ENCODE results near the gene CEACAM18. TPM values are rescaled to one million over a fixed set of nuclear protein-coding genes. Genes with fewer than 3 reads are reported as not detected.

The CEACAM18 gene
- polyA plus RNA-seq, 1 of the 3 experiments (the other 2 are of a cell fraction) = not detected

GRCh38 chr19:51513968-51514367, 35.6 kb downstream of the CEACAM18 start:
- WGBS (ENCODE audit: low lambda C conversion rate) = 4% methylated on average over 2 of the region's 2 CpGs

More at GRCh38 chr19:51513968-51514367, 35.6 kb downstream of the CEACAM18 start:
- DNase-seq = no peak
- H2AFZ ChIP-seq (ENCODE audit: low read depth) = no peak overlapping the region
- H3K4me2 ChIP-seq = no peak overlapping the region
- ChIA-PET CTCF (interaction anchor here (0.7 to 2.9 kb wide), 15 partner anchors 9 to 355 kb away, joined by 3 to 16 read pairs (median 4); no protein-coding TSS in a partner anchor), POLR2A (no interaction called here)
- H3K27ac ChIP-seq (ENCODE audit: low read depth in 2 of 2, low read length in 1 of 2) = no peak overlapping the region
- peaks cover 15% of the 10 kb centered on the region; the same call in 1 of the 2 replicates for H3K27me3 ChIP-seq (ENCODE audit: insufficient read depth)
- no peaks in the 10 kb centered on the region for H4K20me1 ChIP-seq (ENCODE audit: insufficient read depth)
- no peak overlapping the region for H3K9ac ChIP-seq
- TF ChIP-seq ZBTB33 (IDR thresholded peaks at IDR 0.05; ENCODE audit: borderline replicate concordance, low read depth) (no peak), MXI1 (IDR thresholded peaks at IDR 0.05; ENCODE audit: low read depth, low read length) (no peak), GABPA (IDR thresholded peaks at IDR 0.05; ENCODE audit: low read depth) (no peak), PBX3 (IDR thresholded peaks at IDR 0.05) (no peak), ELF1 (IDR thresholded peaks at IDR 0.05) (no peak), POLR2AphosphoS5 (IDR thresholded peaks at IDR 0.05; ENCODE audit: low read depth, low read length) (no peak), TCF12 (IDR thresholded peaks at IDR 0.05) (no peak), MEF2A (IDR thresholded peaks at IDR 0.05; ENCODE audit: borderline replicate concordance, low read depth) (no peak), REST (IDR thresholded peaks at IDR 0.05; ENCODE audit: low read depth, low read length) (no peak), JUND (IDR thresholded peaks at IDR 0.05) (no peak), CHD2 (IDR thresholded peaks at IDR 0.05; ENCODE audit: low read length, partially characterized antibody) (no peak), TAF1 (IDR thresholded peaks at IDR 0.05; ENCODE audit: borderline replicate concordance, low read depth, low read length) (no peak), RXRA (IDR thresholded peaks at IDR 0.05; ENCODE audit: borderline replicate concordance, low read depth) (no peak), NFIC (IDR thresholded peaks at IDR 0.05; ENCODE audit: borderline replicate concordance) (no peak), IRF3 (IDR thresholded peaks at IDR 0.05; ENCODE audit: low read depth, low read length) (no peak), TEAD4 (IDR thresholded peaks at IDR 0.05; ENCODE audit: borderline replicate concordance, insufficient read depth) (no peak)
- H3K9me2 ChIP-seq = no peaks in the 10 kb centered on the region
- no peaks in the 10 kb centered on the region for H3K36me3 ChIP-seq (replicated peaks in 1 of 2; ENCODE audit: control insufficient read depth in 1 of 2, insufficient read depth in 2 of 2, low read length in 1 of 2)
- no peaks in the 10 kb centered on the region for H3K4me1 ChIP-seq (ENCODE audit: control insufficient read depth in 1 of 2, insufficient read depth in 2 of 2, low read depth in 1 of 2, low read length in 1 of 2)
- no peaks in the 10 kb centered on the region for H3F3A ChIP-seq (replicated peaks; ENCODE audit: insufficient read depth)
- H3K79me2 ChIP-seq (ENCODE audit: insufficient read depth) = no peaks in the 10 kb centered on the region
- no peaks in the 10 kb centered on the region for H3K9me3 ChIP-seq
- no peak overlapping the region for H3K4me3 ChIP-seq (ENCODE audit: low read depth in 2 of 2, low read length in 1 of 2)

All from SK-N-SH (cell line).